Lower leg skin (tissue), 4 donors: ENCODE data around the gene TOMM22. TPM values are rescaled to one million over a fixed set of nuclear protein-coding genes. Genes with fewer than 3 reads are reported as not detected.

Source experiments
- DNase-seq, 2 donors: peaks; one replicate each; pipeline ENCODE4 v3.0.0-alpha.2; 2019; ENCODE audit warnings: low spot score in 2 of 2
- H3K4me3 ChIP-seq: fragments of 200-600 bp; sonication (generic); 2 replicates; pipeline ENCODE4 v1.5.1; 2017; ENCODE audit warnings: mild to moderate bottlenecking, low read depth; ENCODE audit not compliant: poor library complexity, severe bottlenecking
- POLR2A ChIP-seq, 2 donors: fragments of 450-650 bp; IDR thresholded peaks; one replicate each; pipeline ENCODE4 v1.6.1; 2016 to 2017; ENCODE audit warnings: antibody characterized with exemption in 2 of 2, mild to moderate bottlenecking in 1 of 2, moderate library complexity in 1 of 2
- whole genome bisulfite sequencing, 2 donors: methylation state at CpG; one replicate each; pipeline ENCODE4 v1.1.5; 2018; 5-methylcytosine and 5-hydroxymethylcytosine counted together
- intact Hi-C: fragments of 100-400 bp; cut with DNase I; formaldehyde crosslinking; loops from one replicate; pipeline ENCODE4 v1.15.0; 2023; ENCODE audit warnings: low total_unique reads
- total RNA-seq, 4 donors: library from RNA; depleted of rRNA; stranded (reverse); fragments of >200 nt; gene quantifications; one replicate each; pipeline ENCODE4 v1.1.0, GENCODE V29; 2016
- TF ChIP-seq, protein P1 (sequence below), 3 donors: fragments of 450-650 bp; IDR thresholded peaks; one replicate each; pipeline ENCODE4 v1.5.1; 2016; ENCODE audit warnings: antibody characterized with exemption in 3 of 3, mild to moderate bottlenecking in 3 of 3, moderate library complexity in 2 of 3

Gene TOMM22
- total RNA-seq, 4 donors from 2014 or later: 24.8 to 42.2 (median 34.5) TPM

DNA sequence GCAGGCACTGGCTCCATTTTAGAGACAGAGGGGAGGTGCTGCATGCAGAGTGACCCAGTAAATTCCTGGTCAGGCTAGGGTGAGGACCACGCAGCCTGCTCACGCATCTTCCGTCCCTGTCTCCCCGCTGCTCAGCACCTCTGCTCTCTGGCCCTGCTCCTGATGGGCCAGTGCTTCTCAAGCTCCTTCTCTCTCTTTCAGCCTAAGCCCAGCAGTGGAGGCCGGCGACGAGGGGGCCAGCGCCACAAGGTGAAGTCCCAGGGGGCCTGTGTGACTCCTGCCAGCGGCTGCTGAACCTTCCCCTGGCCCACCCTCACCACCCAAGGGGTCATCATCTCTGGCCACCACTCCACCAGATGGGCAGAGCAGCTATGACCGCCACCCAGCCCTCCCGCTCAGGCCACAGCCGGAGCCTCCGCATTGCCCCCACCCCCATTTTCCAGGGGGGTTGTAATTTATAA, 48.7 kb downstream of the TOMM22 start:
- 88 to 97% methylated on average over 11 to 12 of the region's 13 CpGs for WGBS, 2 donors

DNA sequence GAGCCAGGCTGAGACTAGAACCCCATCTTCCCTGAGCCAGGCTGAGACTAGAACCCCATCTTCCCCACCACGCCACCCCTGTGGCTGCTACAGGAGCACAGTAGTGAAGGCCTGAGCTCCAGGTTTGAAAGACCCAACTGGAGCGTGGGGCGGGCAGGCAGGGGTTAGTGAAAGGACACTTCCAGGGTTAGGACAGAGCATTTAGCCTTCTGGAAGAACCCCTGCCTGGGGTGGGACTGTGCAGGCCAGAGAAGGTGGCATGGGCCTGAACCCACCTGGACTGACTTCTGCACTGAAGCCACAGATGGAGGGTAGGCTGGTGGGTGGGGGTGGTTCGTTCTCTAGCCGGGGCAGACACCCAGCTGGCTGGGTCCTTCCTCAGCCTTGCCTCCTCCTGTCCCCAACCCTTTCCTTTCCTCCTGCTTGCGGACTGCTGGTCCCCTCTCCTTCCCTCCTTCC, 50.0 kb downstream of the TOMM22 start:
- intact Hi-C loops: no loop called here
- no peak for DNase-seq
- WGBS, 2 donors: 73 to 86% methylated on average over 6 of the region's 6 CpGs
- TF ChIP-seq, protein P1, sequence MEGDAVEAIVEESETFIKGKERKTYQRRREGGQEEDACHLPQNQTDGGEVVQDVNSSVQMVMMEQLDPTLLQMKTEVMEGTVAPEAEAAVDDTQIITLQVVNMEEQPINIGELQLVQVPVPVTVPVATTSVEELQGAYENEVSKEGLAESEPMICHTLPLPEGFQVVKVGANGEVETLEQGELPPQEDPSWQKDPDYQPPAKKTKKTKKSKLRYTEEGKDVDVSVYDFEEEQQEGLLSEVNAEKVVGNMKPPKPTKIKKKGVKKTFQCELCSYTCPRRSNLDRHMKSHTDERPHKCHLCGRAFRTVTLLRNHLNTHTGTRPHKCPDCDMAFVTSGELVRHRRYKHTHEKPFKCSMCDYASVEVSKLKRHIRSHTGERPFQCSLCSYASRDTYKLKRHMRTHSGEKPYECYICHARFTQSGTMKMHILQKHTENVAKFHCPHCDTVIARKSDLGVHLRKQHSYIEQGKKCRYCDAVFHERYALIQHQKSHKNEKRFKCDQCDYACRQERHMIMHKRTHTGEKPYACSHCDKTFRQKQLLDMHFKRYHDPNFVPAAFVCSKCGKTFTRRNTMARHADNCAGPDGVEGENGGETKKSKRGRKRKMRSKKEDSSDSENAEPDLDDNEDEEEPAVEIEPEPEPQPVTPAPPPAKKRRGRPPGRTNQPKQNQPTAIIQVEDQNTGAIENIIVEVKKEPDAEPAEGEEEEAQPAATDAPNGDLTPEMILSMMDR (IDR thresholded peaks at IDR 0.05): no peak
- no peak for TF ChIP-seq POLR2A (IDR thresholded peaks at IDR 0.05)
- no peak overlapping the region for H3K4me3 ChIP-seq

More for the DNA sequence above, 48.7 kb downstream of the TOMM22 start:
- DNase-seq: no peak
- no peak for TF ChIP-seq POLR2A (IDR thresholded peaks at IDR 0.05)
- TF ChIP-seq, protein P1 (IDR thresholded peaks at IDR 0.05): no peak
- intact Hi-C loops: no loop called here
- H3K4me3 ChIP-seq: no peak overlapping the region

DNA sequence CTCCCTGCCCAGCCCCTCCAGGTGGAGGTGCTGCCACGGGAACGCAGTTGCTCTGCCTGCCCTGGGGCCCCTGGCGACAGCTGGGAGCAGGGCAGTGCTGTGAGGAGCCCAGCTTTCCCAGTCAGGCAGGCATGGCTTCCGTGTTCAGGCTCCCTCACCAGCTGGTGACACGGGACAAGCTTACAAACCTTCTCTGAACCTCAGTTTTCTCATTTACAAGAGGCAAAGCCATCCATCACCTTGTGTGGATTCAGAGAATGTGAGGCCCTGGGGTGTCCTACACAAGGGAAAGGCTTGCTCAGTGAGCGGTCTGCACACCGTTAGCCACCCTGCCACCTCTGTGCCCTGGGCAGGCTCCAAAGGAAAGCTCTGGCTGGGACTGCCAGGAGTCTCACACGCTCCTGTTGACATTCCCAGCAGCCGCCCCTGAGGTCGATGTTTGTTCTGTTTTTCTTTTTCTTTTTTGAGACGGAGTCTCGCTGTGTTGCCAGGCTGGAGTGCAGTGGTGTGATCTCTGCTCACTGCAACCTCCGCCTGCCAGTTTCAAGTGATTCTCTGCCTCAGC, 50.6 kb downstream of the TOMM22 start:
- no peak for DNase-seq
- TF ChIP-seq, protein P1 (IDR thresholded peaks at IDR 0.05): no peak
- no peak for TF ChIP-seq POLR2A (IDR thresholded peaks at IDR 0.05)
- H3K4me3 ChIP-seq: no peak overlapping the region
- intact Hi-C loops: no loop called here
- WGBS, 2 donors: 50 to 58% methylated on average over 12 to 13 of the region's 13 CpGs

DNA sequence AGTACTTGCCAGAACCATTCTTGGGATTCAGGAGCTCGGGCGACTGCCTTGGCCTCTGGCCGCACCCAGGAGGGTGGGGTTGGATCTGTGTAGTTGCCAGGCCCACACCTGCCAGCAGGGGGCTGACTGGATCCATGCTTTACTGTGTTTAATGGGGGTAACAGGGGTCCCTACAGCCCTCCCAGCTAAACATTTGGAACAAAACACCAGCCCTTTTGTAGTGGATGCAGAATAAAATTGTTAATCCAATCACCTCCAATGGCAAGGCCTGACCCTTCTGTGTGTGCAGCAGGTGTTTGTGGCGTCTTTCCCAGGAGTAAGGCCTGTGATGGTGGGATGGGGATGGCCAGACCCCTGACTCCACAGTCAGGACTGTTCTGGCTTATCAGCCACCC, 51.6 kb downstream of the TOMM22 start:
- no peak for TF ChIP-seq POLR2A (IDR thresholded peaks at IDR 0.05)
- TF ChIP-seq, protein P1 (IDR thresholded peaks at IDR 0.05): peak in 1 of 3 donors; percentile 11
- no peak for DNase-seq
- intact Hi-C loops: no loop called here

DNA sequence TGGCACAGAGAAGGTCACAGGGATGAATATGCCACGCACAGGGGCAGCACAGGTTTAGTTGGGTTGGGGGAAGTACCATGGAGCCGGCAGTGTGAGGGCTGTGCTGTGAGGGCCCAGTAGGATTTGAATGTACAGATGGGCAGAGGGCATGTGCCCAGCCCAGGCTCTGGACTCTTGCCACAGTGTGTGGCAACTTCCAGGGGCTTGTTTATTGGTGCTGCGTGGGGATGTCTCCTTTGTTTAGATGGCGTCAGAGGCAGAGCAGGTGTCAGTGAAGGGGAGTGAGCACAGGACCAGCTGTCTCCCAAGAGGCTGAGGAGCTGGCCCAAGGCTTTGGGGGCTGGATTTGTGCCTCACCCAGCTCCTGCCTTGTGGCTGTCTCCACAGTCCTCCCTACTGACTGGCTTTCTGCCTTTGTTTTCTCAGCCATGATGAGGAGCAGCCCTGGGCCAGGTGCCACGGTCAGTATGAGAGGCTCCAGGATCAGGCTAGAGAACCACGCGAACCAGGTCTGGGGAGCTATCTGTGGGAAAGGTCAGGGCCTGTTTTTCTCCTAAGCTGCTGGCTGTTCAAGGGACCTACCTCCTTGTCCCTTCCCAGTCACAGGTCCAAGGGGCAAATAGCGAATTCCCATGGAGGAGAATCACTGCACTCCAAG, 52.1 kb downstream of the TOMM22 start:
- DNase-seq: no peak
- intact Hi-C loops: no loop called here
- no peak overlapping the region for H3K4me3 ChIP-seq
- TF ChIP-seq, protein P1 (IDR thresholded peaks at IDR 0.05): no peak
- TF ChIP-seq POLR2A (IDR thresholded peaks at IDR 0.05): no peak
- 61 to 65% methylated on average over 8 of the region's 8 CpGs for WGBS, 2 donors

More for the DNA sequence above, 51.6 kb downstream of the TOMM22 start:
- H3K4me3 ChIP-seq: no peak overlapping the region
- 32 to 34% methylated on average over 4 of the region's 4 CpGs for WGBS, 2 donors
